Lung (tissue), 12 donors: ENCODE measurements around the gene TOMM70. TPM values are rescaled to one million over a fixed set of nuclear protein-coding genes. Genes with fewer than 3 reads are reported as not detected.

Experiments used
- ATAC-seq: fragments of 200-7000 bp; cut with Tn5 transposase; one replicate; pipeline ENCODE4 v1.9.1; 2020; ENCODE audit warnings: moderate number of reproducible peaks; ENCODE audit not compliant: insufficient read depth, low FRiP score
- DNase-seq, 3 donors: peaks; one replicate each; pipeline ENCODE4 v3.0.0-alpha.2; 2013 to 2017
- H3K27ac ChIP-seq, 2 donors: one replicate each; pipeline ENCODE4 v1.5.1; 2013; ENCODE audit warnings: mild to moderate bottlenecking in 2 of 2, moderate library complexity in 2 of 2, control low read depth in 1 of 2, inconsistent platforms in 1 of 2, low read depth in 1 of 2, low read length in 1 of 2
- H3K27me3 ChIP-seq, 3 donors: one replicate each; pipeline ENCODE4 v1.5.1; 2013; ENCODE audit warnings: low read length in 2 of 3; ENCODE audit not compliant: control insufficient read depth in 3 of 3, insufficient read depth in 3 of 3
- H3K36me3 ChIP-seq, 4 donors: one replicate each; pipeline ENCODE4 v1.5.1; 2013; ENCODE audit warnings: low read length in 4 of 4, mild to moderate bottlenecking in 1 of 4, moderate library complexity in 1 of 4; ENCODE audit not compliant: control insufficient read depth in 4 of 4, insufficient read depth in 4 of 4
- H3K4me1 ChIP-seq, 5 donors: one replicate each; pipeline ENCODE4 v1.5.1; 2013; ENCODE audit warnings: low read length in 5 of 5, mild to moderate bottlenecking in 2 of 5, moderate library complexity in 1 of 5; ENCODE audit not compliant: control insufficient read depth in 5 of 5, insufficient read depth in 5 of 5
- H3K4me3 ChIP-seq: one replicate; pipeline ENCODE4 v1.5.1; 2013; ENCODE audit warnings: mild to moderate bottlenecking, control low read depth, moderate library complexity
- H3K9ac ChIP-seq, 2 donors: one replicate each; pipeline ENCODE4 v1.5.1; 2013; ENCODE audit warnings: low read length in 2 of 2, control low read depth in 1 of 2; ENCODE audit not compliant: insufficient read depth in 1 of 2
- H3K9me3 ChIP-seq, 4 donors: one replicate each; pipeline ENCODE4 v1.5.1; 2013; ENCODE audit warnings: low read length in 3 of 4, mild to moderate bottlenecking in 1 of 4, moderate library complexity in 1 of 4; ENCODE audit not compliant: control insufficient read depth in 4 of 4, insufficient read depth in 3 of 4
- CTCF ChIP-seq: IDR thresholded peaks from 2 replicates; pipeline ENCODE4 v1.5.1; 2012; ENCODE audit warnings: mild to moderate bottlenecking; ENCODE audit errors: control extremely low read depth, extremely low read depth
- WGBS, 2 donors: extraction: QIAGEN DNeasy Blood & Tissue Kit; methylation state at CpG; one replicate each; pipeline ENCODE4 v1.1.7; 2013; 5-methylcytosine and 5-hydroxymethylcytosine counted together
- polyA plus RNA-seq, 2 donors: library from polyadenylated mRNA; stranded (reverse); fragments of 200-250 nt; gene quantifications; one replicate each; pipeline ENCODE4 v1.2.1, GENCODE V29; 2013
- total RNA-seq, 2 donors: library from RNA; depleted of rRNA in 1 of 2; stranded (reverse); fragments of >200 nt in 1 of 2; gene quantifications; one replicate each; pipeline ENCODE4 v1.2.1, GENCODE V29; 2014 to 2021
- donor health status: control.
- donor health status: control.
- donor health status: Bipolar disorder and iron deficiency.
- donor health status: healthy.
- donor health status: DM: yes; HTN: yes; CAD: no.

Gene TOMM70
- total and polyA plus RNA-seq, 4 donors: 15.9 to 56.9 (median 22.7) TPM

- H3K27me3 ChIP-seq: no peaks in the 10 kb centered on the region
- H3K4me1 ChIP-seq: peaks cover 5 to 32% (median 12%) of the 10 kb centered on the region in 5 donors
- H3K4me3 ChIP-seq: no peak overlapping the region
- DNase-seq (peak in 2 of 3 donors; percentile 62 to 63), ATAC-seq (no peak)
- H3K36me3 ChIP-seq: peaks cover 0 to 8% (median 0%) of the 10 kb centered on the region in 4 donors
- WGBS, 2 donors: 80 to 91% methylated on average over 5 of the region's 5 CpGs
- H3K9ac ChIP-seq: peak overlapping the region in 1 of 2 donors; percentile 100
- peaks cover 0 to 3% (median 1%) of the 10 kb centered on the region in 4 donors for H3K9me3 ChIP-seq
- no peak overlapping the region for H3K27ac ChIP-seq
- no peak for TF ChIP-seq CTCF
Measured at GRCh38 chr3:100403362-100404249, 2.7 kb upstream of the TOMM70 start.

GRCh38 chr3:100402891-100403290, 2.0 kb upstream of the TOMM70 start:
- TF ChIP-seq CTCF: no peak
- DNase-seq (peak in 2 of 3 donors; percentile 51 to 56), ATAC-seq (no peak)
- H3K27me3 ChIP-seq: no peaks in the 10 kb centered on the region
- H3K9ac ChIP-seq: peak overlapping the region in 1 of 2 donors; percentile 100
- H3K36me3 ChIP-seq: peaks cover 0 to 8% (median 0%) of the 10 kb centered on the region in 4 donors
- no peak overlapping the region for H3K27ac ChIP-seq
- no peak overlapping the region for H3K4me3 ChIP-seq
- 57 to 75% methylated on average over 2 of the region's 2 CpGs for WGBS, 2 donors
- H3K4me1 ChIP-seq: peaks cover 5 to 32% (median 14%) of the 10 kb centered on the region in 5 donors
- peaks cover 0 to 2% (median 0%) of the 10 kb centered on the region in 4 donors for H3K9me3 ChIP-seq

- Histone ChIP-seq H3K4me1 (peaks cover 5 to 32% (median 14%) of the 10 kb centered on the region in 5 donors), H3K9me3 (peaks cover 0 to 2% (median 0%) of the 10 kb centered on the region in 4 donors), H3K36me3 (peaks cover 0 to 7% (median 0%) of the 10 kb centered on the region in 4 donors), H3K9ac (peak overlapping the region; percentile 65 to 100), H3K27ac (no peak overlapping the region), H3K4me3 (no peak overlapping the region), H3K27me3 (no peaks in the 10 kb centered on the region)
- TF ChIP-seq CTCF: no peak
- DNase-seq: peak; percentile 33 to 86 (median 82)
- 0 to 7% methylated on average over 2 of the region's 2 CpGs for WGBS, 2 donors
- no peak for ATAC-seq
Measured at GRCh38 chr3:100402256-100402655, 1.4 kb upstream of the TOMM70 start.
